Upper lobe of left lung (tissue), 4 donors: ENCODE data around the gene SOSTDC1.

ENCODE experiments used
- CTCF ChIP-seq, 6 experiments: fragments of 450-650 bp in 4 of 6; fragments of 200-600 bp in 2 of 6; sonication (generic) in 2 of 6; IDR thresholded peaks; one replicate each; pipeline ENCODE4 v1.5.1; 2016 to 2019; ENCODE audit warnings: antibody characterized with exemption in 6 of 6
- POLR2A ChIP-seq, 4 donors: fragments of 450-650 bp; IDR thresholded peaks; one replicate each; pipeline ENCODE4 v1.5.1; 2016 to 2017; ENCODE audit warnings: antibody characterized with exemption in 4 of 4, mild to moderate bottlenecking in 2 of 4
- POLR2AphosphoS5 ChIP-seq, 2 donors: sonication (generic); formaldehyde crosslinking; IDR thresholded peaks; one replicate each; pipeline ENCODE4 v1.5.1; 2017; ENCODE audit warnings: antibody characterized with exemption in 2 of 2

GRCh38 chr7:16430133-16430532 lies 35.4 kb downstream of the SOSTDC1 start:
- TF ChIP-seq POLR2A (IDR thresholded peaks at IDR 0.05), result no peak
- no peak for TF ChIP-seq CTCF (IDR thresholded peaks at IDR 0.05)
- TF ChIP-seq POLR2AphosphoS5 (IDR thresholded peaks at IDR 0.05), result no peak
